Measurements from ENCODE around the gene FZD8.
A peak's percentile ranks its signal among the peaks of the same experiment; 100 is the strongest.

The FZD8 gene

DNA sequence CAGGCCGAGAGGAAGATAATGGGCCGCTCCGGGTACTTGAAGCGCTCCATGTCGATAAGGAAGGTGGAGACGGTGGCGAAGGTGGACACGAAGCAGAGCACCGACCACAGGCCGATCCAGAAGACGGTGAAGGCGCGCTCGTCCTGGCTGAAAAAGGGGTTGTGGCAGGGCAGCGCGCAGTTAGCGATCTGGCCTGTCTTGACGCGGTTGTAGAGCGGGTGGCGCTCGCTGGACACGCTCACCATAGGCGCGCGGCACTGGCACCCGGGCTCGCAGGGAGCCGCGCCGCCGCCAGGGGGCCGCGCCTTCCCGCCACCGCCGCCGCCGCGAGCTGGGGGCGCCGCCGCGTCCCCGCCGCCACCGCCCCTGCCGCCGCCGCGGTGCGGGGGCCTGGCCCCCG, 1.6 kb downstream of the FZD8 start:
- Histone ChIP-seq H3K27me3 (ENCODE audit: control insufficient read depth in 1 of 2, insufficient read depth in 2 of 2, low read length in 2 of 2) (no peaks in the 10 kb centered on the region), H3K4me3 (ENCODE audit: low read depth in 1 of 2, low read length in 2 of 2) (peak overlapping the region; percentile 42 to 56), H3K9me3 (ENCODE audit: low read length) (no peaks in the 10 kb centered on the region), H3K4me1 (ENCODE audit: insufficient read depth, low read length) (peaks cover 20% of the 10 kb centered on the region), H3K27ac (ENCODE audit: low read depth, low read length) (no peak overlapping the region), H3K36me3 (ENCODE audit: insufficient read depth, low read length) (no peaks in the 10 kb centered on the region), H3K9ac (ENCODE audit: low read length) (no peak overlapping the region)

DNA sequence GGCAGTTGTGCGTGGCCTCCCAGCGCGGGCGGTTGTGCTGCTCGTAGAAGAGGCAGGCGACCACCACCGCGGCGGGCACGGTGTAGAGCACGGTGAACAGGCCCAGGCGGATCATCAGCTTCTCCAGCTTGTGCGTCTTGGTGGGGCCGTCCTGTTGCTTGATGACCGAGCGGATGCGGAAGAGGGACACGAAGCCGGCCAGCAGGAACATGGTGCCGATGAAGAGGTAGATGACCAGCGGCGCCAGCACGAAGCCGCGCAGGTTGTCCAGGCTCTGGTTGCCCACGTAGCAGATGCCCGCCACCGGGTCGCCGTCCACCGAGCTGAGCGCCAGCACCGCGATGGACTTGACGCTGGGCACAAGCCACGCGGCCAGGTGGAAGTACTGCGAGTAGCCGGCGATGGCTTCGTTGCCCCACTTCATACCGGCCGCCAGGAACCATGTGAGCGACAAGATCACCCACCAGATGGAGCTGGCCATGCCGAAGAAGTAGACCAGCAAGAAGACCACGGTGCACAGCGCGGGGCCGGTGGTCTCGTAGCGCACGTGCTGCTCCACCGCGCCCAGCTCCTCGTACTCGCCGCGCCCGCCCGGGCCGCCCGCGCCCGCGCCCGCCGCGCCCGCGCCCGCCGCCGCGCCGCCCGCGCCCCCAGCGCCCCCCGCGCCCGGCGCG, 2.2 kb downstream of the FZD8 start:
- Histone ChIP-seq H3K36me3 (ENCODE audit: insufficient read depth, low read length) (no peaks in the 10 kb centered on the region), H3K4me1 (ENCODE audit: insufficient read depth, low read length) (peaks cover 20% of the 10 kb centered on the region), H3K27me3 (ENCODE audit: control insufficient read depth in 1 of 2, insufficient read depth in 2 of 2, low read length in 2 of 2) (no peaks in the 10 kb centered on the region), H3K27ac (ENCODE audit: low read depth, low read length) (no peak overlapping the region), H3K4me3 (ENCODE audit: low read depth in 1 of 2, low read length in 2 of 2) (peak overlapping the region; percentile 44 to 56), H3K9ac (ENCODE audit: low read length) (no peak overlapping the region), H3K9me3 (ENCODE audit: low read length) (no peaks in the 10 kb centered on the region)

DNA sequence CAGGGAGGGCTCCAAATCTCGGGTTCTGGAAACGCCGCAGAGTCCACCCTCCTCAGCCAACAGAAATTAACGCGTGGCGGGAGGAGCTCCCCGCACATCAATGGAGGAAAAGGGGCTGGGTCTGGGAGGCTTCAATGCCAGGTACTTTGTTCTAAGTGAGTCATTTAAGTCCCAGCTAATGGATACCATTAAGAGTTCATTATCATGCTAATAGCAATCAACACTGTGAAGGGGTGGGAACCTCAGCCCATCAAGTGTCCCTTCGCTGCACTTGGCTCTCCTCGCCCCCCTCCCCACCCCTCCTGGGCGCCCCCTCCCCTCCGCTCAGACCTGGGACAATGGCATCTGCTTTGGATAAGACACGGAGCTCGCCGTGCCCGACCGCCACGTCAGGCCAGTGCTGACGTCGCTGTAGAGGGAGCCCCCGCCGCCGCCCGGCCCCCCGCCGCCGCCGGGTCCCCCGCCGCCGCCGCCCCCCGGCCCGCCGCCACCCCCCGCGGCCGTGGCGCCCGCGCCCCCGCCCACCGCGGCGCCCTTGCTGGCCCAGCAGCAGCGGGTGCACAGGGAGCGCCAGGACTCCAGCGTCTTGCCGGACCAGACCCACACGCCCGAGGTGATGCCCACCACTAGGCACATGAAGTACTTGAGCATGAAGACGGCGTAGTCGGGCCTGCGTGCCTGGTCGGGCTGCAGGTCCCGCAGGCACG, 2.9 kb downstream of the FZD8 start:
- H3K36me3 ChIP-seq (ENCODE audit: insufficient read depth, low read length): no peaks in the 10 kb centered on the region
- H3K27ac ChIP-seq (ENCODE audit: low read depth, low read length): no peak overlapping the region
- peak overlapping the region in 1 of 2 donors; percentile 53 for H3K4me3 ChIP-seq (ENCODE audit: low read depth in 1 of 2, low read length in 2 of 2)
- no peaks in the 10 kb centered on the region for H3K27me3 ChIP-seq (ENCODE audit: control insufficient read depth in 1 of 2, insufficient read depth in 2 of 2, low read length in 2 of 2)
- H3K9me3 ChIP-seq (ENCODE audit: low read length): no peaks in the 10 kb centered on the region
- H3K9ac ChIP-seq (ENCODE audit: low read length): peak overlapping the region; percentile 27
- peaks cover 20% of the 10 kb centered on the region for H3K4me1 ChIP-seq (ENCODE audit: insufficient read depth, low read length)

DNA sequence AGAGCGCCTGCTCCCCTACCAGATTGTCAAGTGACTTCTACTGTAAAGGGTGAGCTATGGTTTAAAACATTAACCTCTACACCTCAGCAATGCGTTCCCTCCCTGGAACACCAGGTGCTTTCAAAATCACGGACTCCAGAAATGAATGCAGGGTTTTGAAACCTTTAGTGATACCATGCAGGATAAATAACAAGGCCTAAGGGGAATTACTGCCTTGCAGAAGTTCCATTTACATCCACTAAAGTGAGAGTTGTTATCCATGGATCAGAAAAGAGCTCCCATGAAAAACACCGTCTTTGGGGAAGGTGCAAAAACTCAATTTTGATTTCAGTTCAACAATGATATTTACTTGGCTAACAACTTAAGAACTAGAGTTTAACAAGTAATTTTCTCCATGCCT, 4.0 kb downstream of the FZD8 start:
- H3K36me3 ChIP-seq (ENCODE audit: insufficient read depth, low read length): no peaks in the 10 kb centered on the region
- H3K27ac ChIP-seq (ENCODE audit: low read depth, low read length): no peak overlapping the region
- no peak overlapping the region for H3K9ac ChIP-seq (ENCODE audit: low read length)
- H3K9me3 ChIP-seq (ENCODE audit: low read length): no peaks in the 10 kb centered on the region
- no peak overlapping the region for H3K4me3 ChIP-seq (ENCODE audit: low read depth in 1 of 2, low read length in 2 of 2)
- peaks cover 20% of the 10 kb centered on the region for H3K4me1 ChIP-seq (ENCODE audit: insufficient read depth, low read length)
- H3K27me3 ChIP-seq (ENCODE audit: control insufficient read depth in 1 of 2, insufficient read depth in 2 of 2, low read length in 2 of 2): no peaks in the 10 kb centered on the region

DNA sequence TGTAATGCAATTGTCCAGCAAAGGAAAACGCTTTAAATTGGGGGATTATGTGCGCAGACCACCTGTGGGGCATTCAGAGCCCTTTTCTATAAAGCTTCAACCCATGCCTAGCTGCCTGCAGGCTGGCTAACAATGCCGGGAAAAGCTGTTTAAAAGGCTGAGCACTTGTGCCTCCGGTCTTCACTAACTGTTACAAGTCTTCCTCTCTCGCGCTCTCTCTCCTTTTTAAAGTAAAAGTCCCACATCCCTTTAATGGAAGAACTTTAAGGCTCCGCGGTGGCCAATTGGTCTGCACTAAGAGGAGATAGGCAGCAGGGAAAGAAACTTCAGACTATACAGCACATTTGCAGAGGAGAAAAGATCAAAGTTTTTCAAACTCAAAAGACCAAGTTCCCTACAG, 4.6 kb downstream of the FZD8 start:
- H3K9me3 ChIP-seq (ENCODE audit: low read length): no peaks in the 10 kb centered on the region
- peak overlapping the region in 1 of 2 donors; percentile 25 for H3K4me3 ChIP-seq (ENCODE audit: low read depth in 1 of 2, low read length in 2 of 2)
- no peaks in the 10 kb centered on the region for H3K27me3 ChIP-seq (ENCODE audit: control insufficient read depth in 1 of 2, insufficient read depth in 2 of 2, low read length in 2 of 2)
- H3K9ac ChIP-seq (ENCODE audit: low read length): no peak overlapping the region
- no peak overlapping the region for H3K27ac ChIP-seq (ENCODE audit: low read depth, low read length)
- no peaks in the 10 kb centered on the region for H3K36me3 ChIP-seq (ENCODE audit: insufficient read depth, low read length)
- H3K4me1 ChIP-seq (ENCODE audit: insufficient read depth, low read length): peaks cover 15% of the 10 kb centered on the region

- Histone ChIP-seq H3K4me3 (ENCODE audit: low read depth in 1 of 2, low read length in 2 of 2) (peak overlapping the region in 1 of 2 donors; percentile 25), H3K27ac (ENCODE audit: low read depth, low read length) (no peak overlapping the region), H3K9me3 (ENCODE audit: low read length) (no peaks in the 10 kb centered on the region), H3K27me3 (ENCODE audit: control insufficient read depth in 1 of 2, insufficient read depth in 2 of 2, low read length in 2 of 2) (no peaks in the 10 kb centered on the region), H3K4me1 (ENCODE audit: insufficient read depth, low read length) (peaks cover 15% of the 10 kb centered on the region), H3K9ac (ENCODE audit: low read length) (no peak overlapping the region), H3K36me3 (ENCODE audit: insufficient read depth, low read length) (no peaks in the 10 kb centered on the region)
Observed at GRCh38 chr10:35636956-35637355, 5.1 kb downstream of the FZD8 start.

DNA sequence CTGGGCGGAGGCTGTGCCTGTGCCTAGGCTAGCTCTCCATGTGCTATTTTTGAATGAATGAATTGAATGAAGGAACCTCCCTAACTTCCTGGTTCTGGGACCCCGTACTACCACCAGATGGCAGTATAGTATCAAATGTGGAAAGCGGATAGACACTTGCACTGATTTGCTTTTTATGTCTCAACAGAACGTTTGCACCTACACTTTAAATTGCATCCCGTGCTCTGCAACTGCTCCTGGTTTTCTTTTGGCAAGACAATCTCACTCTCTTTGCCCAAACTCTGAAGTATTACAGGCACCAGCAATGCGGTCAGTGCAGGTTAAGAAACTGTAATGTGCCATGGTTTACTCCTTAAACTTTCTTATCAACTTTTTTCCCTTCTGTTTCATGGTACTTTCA, 6.5 kb downstream of the FZD8 start:
- Histone ChIP-seq H3K27me3 (ENCODE audit: control insufficient read depth in 1 of 2, insufficient read depth in 2 of 2, low read length in 2 of 2) (no peaks in the 10 kb centered on the region), H3K4me1 (ENCODE audit: insufficient read depth, low read length) (peaks cover 15% of the 10 kb centered on the region), H3K4me3 (ENCODE audit: low read depth in 1 of 2, low read length in 2 of 2) (no peak overlapping the region), H3K36me3 (ENCODE audit: insufficient read depth, low read length) (no peaks in the 10 kb centered on the region), H3K9me3 (ENCODE audit: low read length) (no peaks in the 10 kb centered on the region), H3K27ac (ENCODE audit: low read depth, low read length) (no peak overlapping the region), H3K9ac (ENCODE audit: low read length) (no peak overlapping the region)

DNA sequence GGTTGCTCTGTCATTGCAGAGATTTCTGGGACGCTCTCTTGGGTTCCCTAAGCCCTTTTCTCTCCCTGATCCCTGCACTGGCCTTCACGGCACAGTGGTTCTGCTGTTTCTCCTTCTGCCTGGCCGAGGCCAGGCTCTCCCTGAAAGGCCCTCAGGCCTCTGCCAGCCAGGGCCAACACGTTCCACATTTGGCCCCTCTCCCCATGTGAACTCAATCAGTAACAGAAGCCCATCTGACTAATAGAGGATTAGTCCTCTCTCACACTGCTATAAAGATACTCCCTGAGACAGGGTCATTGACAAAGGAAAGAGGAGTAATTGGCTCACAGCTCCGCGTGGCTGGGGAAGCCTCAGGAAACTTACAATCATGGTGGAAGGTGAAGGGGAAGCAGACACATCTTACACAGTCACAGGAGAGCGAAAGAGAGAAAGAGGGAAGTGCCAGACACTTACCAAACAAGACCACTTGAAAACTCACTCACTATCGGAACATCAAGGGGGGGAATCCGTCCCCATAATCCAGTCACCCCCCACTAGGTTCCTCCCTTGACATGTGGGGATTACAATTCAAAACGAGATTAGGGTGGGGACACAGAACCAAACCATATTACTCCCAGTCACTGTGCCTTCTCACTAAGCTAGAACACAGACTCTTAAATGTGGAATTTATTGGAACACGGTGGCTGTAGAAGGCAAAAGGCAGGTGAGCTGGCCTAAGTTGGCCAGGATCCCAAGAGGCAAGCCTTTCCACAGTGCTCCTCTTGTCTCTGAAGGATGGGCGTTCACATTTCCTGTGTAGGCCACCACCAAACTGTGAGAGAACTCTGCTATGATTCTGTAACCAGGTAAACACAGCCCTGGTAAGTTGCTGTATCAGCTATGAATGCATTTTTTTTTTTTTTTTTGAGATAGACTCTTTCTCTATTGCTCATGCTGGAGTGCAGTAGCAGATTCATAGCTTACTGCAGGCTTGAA, 8.8 kb downstream of the FZD8 start:
- peaks cover 15% of the 10 kb centered on the region for H3K4me1 ChIP-seq (ENCODE audit: insufficient read depth, low read length)
- H3K36me3 ChIP-seq (ENCODE audit: insufficient read depth, low read length): no peaks in the 10 kb centered on the region
- H3K9ac ChIP-seq (ENCODE audit: low read length): no peak overlapping the region
- no peaks in the 10 kb centered on the region for H3K27me3 ChIP-seq (ENCODE audit: control insufficient read depth in 1 of 2, insufficient read depth in 2 of 2, low read length in 2 of 2)
- H3K4me3 ChIP-seq (ENCODE audit: low read depth in 1 of 2, low read length in 2 of 2): no peak overlapping the region
- no peaks in the 10 kb centered on the region for H3K9me3 ChIP-seq (ENCODE audit: low read length)
- H3K27ac ChIP-seq (ENCODE audit: low read depth, low read length): no peak overlapping the region

- H3K9me3 ChIP-seq (ENCODE audit: low read length): no peaks in the 10 kb centered on the region
- H3K27ac ChIP-seq (ENCODE audit: low read depth, low read length): no peak overlapping the region
- no peak overlapping the region for H3K9ac ChIP-seq (ENCODE audit: low read length)
- no peak overlapping the region for H3K4me3 ChIP-seq (ENCODE audit: low read depth in 1 of 2, low read length in 2 of 2)
- H3K36me3 ChIP-seq (ENCODE audit: insufficient read depth, low read length): no peaks in the 10 kb centered on the region
- H3K27me3 ChIP-seq (ENCODE audit: control insufficient read depth in 1 of 2, insufficient read depth in 2 of 2, low read length in 2 of 2): no peaks in the 10 kb centered on the region
- peaks cover 10% of the 10 kb centered on the region for H3K4me1 ChIP-seq (ENCODE audit: insufficient read depth, low read length)
Observed at GRCh38 chr10:35632027-35632426, 10.1 kb downstream of the FZD8 start.

GRCh38 chr10:35631404-35631803, 10.7 kb downstream of the FZD8 start:
- Histone ChIP-seq H3K27ac (ENCODE audit: low read depth, low read length) (no peak overlapping the region), H3K4me3 (ENCODE audit: low read depth in 1 of 2, low read length in 2 of 2) (no peak overlapping the region), H3K4me1 (ENCODE audit: insufficient read depth, low read length) (peaks cover 9% of the 10 kb centered on the region), H3K9me3 (ENCODE audit: low read length) (no peaks in the 10 kb centered on the region), H3K27me3 (ENCODE audit: control insufficient read depth in 1 of 2, insufficient read depth in 2 of 2, low read length in 2 of 2) (no peaks in the 10 kb centered on the region), H3K9ac (ENCODE audit: low read length) (no peak overlapping the region), H3K36me3 (ENCODE audit: insufficient read depth, low read length) (no peaks in the 10 kb centered on the region)

DNA sequence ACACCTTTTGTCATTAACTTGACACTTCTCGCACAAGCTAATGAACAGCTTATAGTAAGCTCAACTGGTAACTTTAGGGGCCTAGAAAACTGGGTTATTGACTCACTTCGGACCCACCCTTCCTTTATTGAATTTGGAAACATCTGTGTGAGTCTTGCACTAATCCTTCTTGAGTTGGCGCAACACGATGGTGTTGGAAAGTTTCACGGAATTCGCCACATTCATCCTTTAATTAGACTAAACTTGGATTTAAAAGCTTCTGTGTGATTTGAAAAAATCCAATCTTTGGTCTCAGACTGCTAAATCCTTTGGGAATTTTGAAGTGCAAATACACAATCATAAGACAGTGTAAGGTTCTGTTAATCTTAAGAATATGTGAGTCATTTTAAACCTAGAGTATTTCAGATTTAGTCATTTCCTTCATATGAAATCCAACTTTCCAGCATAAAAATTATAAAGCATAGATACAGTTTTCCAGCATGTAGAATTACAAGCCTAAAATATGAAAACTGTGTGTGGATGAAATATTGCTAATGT, 15.1 kb downstream of the FZD8 start:
- Histone ChIP-seq H3K27me3 (ENCODE audit: control insufficient read depth in 1 of 2, insufficient read depth in 2 of 2, low read length in 2 of 2) (no peaks in the 10 kb centered on the region), H3K27ac (ENCODE audit: low read depth, low read length) (no peak overlapping the region), H3K9ac (ENCODE audit: low read length) (no peak overlapping the region), H3K9me3 (ENCODE audit: low read length) (no peaks in the 10 kb centered on the region), H3K4me1 (ENCODE audit: insufficient read depth, low read length) (no peaks in the 10 kb centered on the region), H3K4me3 (ENCODE audit: low read depth in 1 of 2, low read length in 2 of 2) (no peak overlapping the region), H3K36me3 (ENCODE audit: insufficient read depth, low read length) (no peaks in the 10 kb centered on the region)

Data from muscle layer of colon (tissue), 2 donors.